Urinary bladder (tissue), 4 donors: ENCODE results near the gene MYMK. TPM values are rescaled to one million over a fixed set of nuclear protein-coding genes. Genes with fewer than 3 reads are reported as not detected.

Experiments used
- DNase-seq: peaks from one replicate; pipeline ENCODE4 v3.0.0-alpha.2; 2015; ENCODE audit errors: extremely low spot score
- H3K27ac ChIP-seq: one replicate; pipeline ENCODE4 v1.5.1; 2013; ENCODE audit warnings: low read depth, mild to moderate bottlenecking, moderate library complexity
- H3K36me3 ChIP-seq: one replicate; pipeline ENCODE4 v1.6.1; 2013; ENCODE audit warnings: mild to moderate bottlenecking, moderate library complexity; ENCODE audit not compliant: insufficient read depth
- H3K4me1 ChIP-seq: one replicate; pipeline ENCODE4 v1.6.1; 2013; ENCODE audit warnings: mild to moderate bottlenecking, moderate library complexity; ENCODE audit not compliant: insufficient read depth
- H3K4me3 ChIP-seq: one replicate; pipeline ENCODE4 v1.5.1; 2013; ENCODE audit warnings: low read depth, low read length
- WGBS: extraction: QIAGEN DNeasy Blood & Tissue Kit; methylation state at CpG from one replicate; pipeline ENCODE4 v1.1.7; 2013; 5-methylcytosine and 5-hydroxymethylcytosine counted together
- polyA plus RNA-seq: library from polyadenylated mRNA; stranded (reverse); fragments of 200-250 nt; gene quantifications from one replicate; pipeline ENCODE4 v1.2.3, GENCODE V29; 2013
- total RNA-seq: library from RNA; depleted of rRNA; stranded (reverse); fragments of >200 nt; gene quantifications from one replicate; pipeline ENCODE4 v1.2.3, GENCODE V29; 2014
- donor health status: healthy with polysubstance abuse.
- donor health status: healthy.

MYMK gene
- total and polyA plus RNA-seq, 2 donors: 1.2 TPM; not detected in 1

- Histone ChIP-seq H3K36me3 (no peaks in the 10 kb centered on the region), H3K4me3 (no peak overlapping the region), H3K4me1 (no peaks in the 10 kb centered on the region), H3K27ac (no peak overlapping the region)
- WGBS: 95% methylated on average over 10 of the region's 10 CpGs
- no peak for DNase-seq
Observed at GRCh38 chr9:133515240-133515610, 9.5 kb downstream of the MYMK start.

- no peak overlapping the region for H3K4me3 ChIP-seq
- peaks cover 1% of the 10 kb centered on the region for H3K4me1 ChIP-seq
- WGBS: 45% methylated on average over 14 of the region's 14 CpGs
- no peaks in the 10 kb centered on the region for H3K36me3 ChIP-seq
- peak; percentile 54 for DNase-seq
- H3K27ac ChIP-seq: no peak overlapping the region
Observed at GRCh38 chr9:133514460-133515239, 10.1 kb downstream of the MYMK start.

GRCh38 chr9:133513214-133514100 lies 11.3 kb downstream of the MYMK start:
- no peaks in the 10 kb centered on the region for H3K36me3 ChIP-seq
- no peak for DNase-seq
- H3K4me1 ChIP-seq: peaks cover 4% of the 10 kb centered on the region
- H3K4me3 ChIP-seq: no peak overlapping the region
- WGBS: 65% methylated on average over 28 of the region's 28 CpGs
- no peak overlapping the region for H3K27ac ChIP-seq

- no peak for DNase-seq
- Histone ChIP-seq H3K4me3 (no peak overlapping the region), H3K36me3 (no peaks in the 10 kb centered on the region), H3K27ac (no peak overlapping the region), H3K4me1 (peaks cover 4% of the 10 kb centered on the region)
- 92% methylated on average over 19 of the region's 19 CpGs for WGBS
Observed at GRCh38 chr9:133512253-133513213, 12.2 kb downstream of the MYMK start.

- H3K4me3 ChIP-seq: no peak overlapping the region
- H3K27ac ChIP-seq: no peak overlapping the region
- DNase-seq: no peak
- no peaks in the 10 kb centered on the region for H3K36me3 ChIP-seq
- H3K4me1 ChIP-seq: peaks cover 4% of the 10 kb centered on the region
- WGBS: 89% methylated on average over 10 of the region's 10 CpGs
Observed at GRCh38 chr9:133511607-133512006, 13.2 kb downstream of the MYMK start.

GRCh38 chr9:133510926-133511505 lies 13.7 kb downstream of the MYMK start:
- Histone ChIP-seq H3K36me3 (no peaks in the 10 kb centered on the region), H3K4me1 (peaks cover 4% of the 10 kb centered on the region), H3K4me3 (no peak overlapping the region), H3K27ac (no peak overlapping the region)
- no peak for DNase-seq
- 84% methylated on average over 27 of the region's 27 CpGs for WGBS

GRCh38 chr9:133509179-133510083 lies 15.3 kb downstream of the MYMK start:
- WGBS: 9% methylated on average over 26 of the region's 26 CpGs
- Histone ChIP-seq H3K4me1 (peaks cover 4% of the 10 kb centered on the region), H3K4me3 (no peak overlapping the region), H3K36me3 (no peaks in the 10 kb centered on the region), H3K27ac (no peak overlapping the region)
- no peak for DNase-seq

- H3K27ac ChIP-seq: no peak overlapping the region
Observed at GRCh38 chr9:133508046-133508445, 16.7 kb downstream of the MYMK start.

GRCh38 chr9:133507246-133507965 lies 17.4 kb downstream of the MYMK start:
- no peak for DNase-seq
- 88% methylated on average over 24 of the region's 24 CpGs for WGBS
- H3K4me3 ChIP-seq: no peak overlapping the region
- H3K4me1 ChIP-seq: peaks cover 4% of the 10 kb centered on the region
- no peaks in the 10 kb centered on the region for H3K36me3 ChIP-seq
- H3K27ac ChIP-seq: no peak overlapping the region

More at GRCh38 chr9:133508046-133508445, 16.7 kb downstream of the MYMK start:
- H3K4me3 ChIP-seq: no peak overlapping the region
- H3K4me1 ChIP-seq: peaks cover 4% of the 10 kb centered on the region
- 94% methylated on average over 8 of the region's 8 CpGs for WGBS
- no peak for DNase-seq
- no peaks in the 10 kb centered on the region for H3K36me3 ChIP-seq

- Histone ChIP-seq H3K4me3 (no peak overlapping the region), H3K4me1 (peaks cover 4% of the 10 kb centered on the region), H3K27ac (no peak overlapping the region), H3K36me3 (no peaks in the 10 kb centered on the region)
- WGBS: 71% methylated on average over 18 of the region's 18 CpGs
- DNase-seq: no peak
Observed at GRCh38 chr9:133506653-133507038, 18.1 kb downstream of the MYMK start.

GRCh38 chr9:133505901-133506652 lies 18.7 kb downstream of the MYMK start:
- no peaks in the 10 kb centered on the region for H3K36me3 ChIP-seq
- 54% methylated on average over 23 of the region's 23 CpGs for WGBS
- peaks cover 4% of the 10 kb centered on the region for H3K4me1 ChIP-seq
- no peak overlapping the region for H3K27ac ChIP-seq
- no peak overlapping the region for H3K4me3 ChIP-seq
- DNase-seq: no peak
